ENCODE results near the gene HSPB9. TPM values are rescaled to one million over a fixed set of nuclear protein-coding genes. Genes with fewer than 3 reads are reported as not detected.

Gene HSPB9
- total RNA-seq, 1 experiment from 2014 or later = 0.46 TPM

- TF ChIP-seq CREM (CRISPR knock-in tag; IDR thresholded peaks at IDR 0.05) = no peak
- TF ChIP-seq MYBL2 (CRISPR knock-in tag; IDR thresholded peaks at IDR 0.05) = no peak
Observed at GRCh38 chr17:42109086-42109485, 13.5 kb upstream of the HSPB9 start (continued).

- Mint-ChIP-seq H3K4me1 (peaks cover 17% of the 10 kb centered on the region), H3K4me3 (no peak overlapping the region), H3K36me3 (peaks cover 14% of the 10 kb centered on the region), H3K27me3 (ENCODE audit: low read depth) (peaks cover 6% of the 10 kb centered on the region), H3K27ac (no peak overlapping the region), H3K9me3 (no peaks in the 10 kb centered on the region)
- ATAC-seq = no peak
- ChIA-PET CTCF (interaction anchor here (0.6 to 4.2 kb wide), 7 partner anchors 9 to 151 kb away, joined by 3 to 27 read pairs (median 13); partner anchors contain the start of genes KAT2A and NKIRAS2), POLR2A (interaction anchor here (0.6 kb wide), 1 partner anchor 326 kb away, joined by 3 read pairs; no protein-coding TSS in a partner anchor)
- TF ChIP-seq PREB (CRISPR knock-in tag; IDR thresholded peaks at IDR 0.05; ENCODE audit: borderline replicate concordance) = no peak
- no peak for TF ChIP-seq ZNF425 (CRISPR knock-in tag; conservative IDR thresholded peaks at IDR 0.05)
- TF ChIP-seq ZNF416 (CRISPR knock-in tag; IDR thresholded peaks at IDR 0.05) = no peak
- TF ChIP-seq ZNF263 (CRISPR knock-in tag; IDR thresholded peaks at IDR 0.05; ENCODE audit: low read depth) = no peak
- no peak for TF ChIP-seq ATF6 (CRISPR knock-in tag; IDR thresholded peaks at IDR 0.05)
- no peak for TF ChIP-seq TCF7 (CRISPR knock-in tag; IDR thresholded peaks at IDR 0.05; ENCODE audit: low read depth)
- TF ChIP-seq ZNF532 (CRISPR knock-in tag; IDR thresholded peaks at IDR 0.05; ENCODE audit: borderline replicate concordance) = no peak
- TF ChIP-seq E2F1 (CRISPR knock-in tag; IDR thresholded peaks at IDR 0.05) = no peak
- no peak for TF ChIP-seq ZNF396 (CRISPR knock-in tag; IDR thresholded peaks at IDR 0.05; ENCODE audit: borderline replicate concordance)
- TF ChIP-seq ZSCAN18 (CRISPR knock-in tag; IDR thresholded peaks at IDR 0.05) = no peak
- TF ChIP-seq RELA (CRISPR knock-in tag; IDR thresholded peaks at IDR 0.05; ENCODE audit: borderline replicate concordance) = no peak
- no peak for DNase-seq (ENCODE audit: low spot score)
Observed at GRCh38 chr17:42110301-42111264, 12.0 kb upstream of the HSPB9 start.
